HL-60 (cell line): ENCODE data around the gene CST9L.

Experiments
- DNase-seq, 2 experiments: peaks; one replicate each; pipeline ENCODE4 v3.0.0-alpha.2; 2010 to 2020; ENCODE audit warnings: low read depth in 1 of 2, low spot score in 1 of 2
- H3K27ac ChIP-seq: fragments of 250-450 bp; sonication (Bioruptor Pico); replicated peaks from 2 replicates; pipeline ENCODE4 v1.5.1; 2020; ENCODE audit warnings: mild to moderate bottlenecking, moderate library complexity
- H3K27me3 ChIP-seq: fragments of 250-450 bp; sonication (Bioruptor Pico); 2 replicates; pipeline ENCODE4 v1.5.1; 2021; ENCODE audit warnings: mild to moderate bottlenecking, moderate library complexity; ENCODE audit not compliant: insufficient read depth, poor library complexity, severe bottlenecking
- H3K4me3 ChIP-seq: replicated peaks from 2 replicates; pipeline ENCODE4 v1.5.1; 2011; ENCODE audit warnings: mild to moderate bottlenecking, control low read depth, low read length; ENCODE audit not compliant: insufficient read depth
- GABPA ChIP-seq: IDR thresholded peaks from 2 replicates; pipeline ENCODE4 v1.6.1; 2012; ENCODE audit warnings: low read depth
- POLR2AphosphoS5 ChIP-seq: IDR thresholded peaks from 2 replicates; pipeline ENCODE4 v1.6.1; 2012; ENCODE audit warnings: low read depth
- SPI1 ChIP-seq: IDR thresholded peaks from 2 replicates; pipeline ENCODE4 v1.6.1; 2012; ENCODE audit warnings: low read depth, mild to moderate bottlenecking, borderline replicate concordance
- TF ChIP-seq, protein P1 (sequence below): IDR thresholded peaks from 2 replicates; pipeline ENCODE4 v1.6.1; 2012; ENCODE audit warnings: low read depth; ENCODE audit not compliant: insufficient replicate concordance
- TF ChIP-seq, protein P2 (sequence below): IDR thresholded peaks from one replicate; pipeline ENCODE4 v1.5.1; 2011; ENCODE audit warnings: low read length, control low read depth, inconsistent platforms; ENCODE audit not compliant: insufficient read depth

CST9L gene

DNA sequence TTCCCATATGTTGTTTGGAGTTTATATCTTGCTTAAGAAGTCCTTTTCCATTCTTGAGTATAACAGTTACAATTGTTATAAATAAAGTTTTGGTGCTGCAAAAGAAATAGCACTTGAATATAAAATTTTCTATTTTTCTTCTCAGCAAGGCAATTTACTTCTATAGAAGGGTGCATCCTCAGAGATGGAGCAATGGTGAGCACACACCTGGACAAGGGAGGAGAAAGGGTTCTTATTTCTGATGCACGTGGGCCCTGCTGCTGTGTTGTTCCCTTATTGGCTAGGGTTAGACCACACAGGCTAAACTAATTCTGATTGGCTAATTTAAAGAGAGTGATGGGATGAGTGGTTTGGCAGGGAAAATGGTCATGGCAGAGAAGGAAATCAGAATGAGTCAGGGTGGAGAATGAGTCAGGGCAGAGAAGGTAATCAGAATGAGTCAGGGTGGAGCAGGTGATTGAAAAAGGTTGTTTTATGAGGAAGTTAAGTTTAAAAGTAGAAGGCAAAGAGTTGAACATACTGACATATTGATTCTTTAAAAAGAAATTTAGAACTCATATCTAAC, 39.3 kb downstream of the CST9L start:
- H3K27ac ChIP-seq = no peak overlapping the region
- H3K27me3 ChIP-seq = no peaks in the 10 kb centered on the region
- TF ChIP-seq POLR2AphosphoS5 (no peak), GABPA (no peak), SPI1 (no peak)
- TF ChIP-seq, protein P1, sequence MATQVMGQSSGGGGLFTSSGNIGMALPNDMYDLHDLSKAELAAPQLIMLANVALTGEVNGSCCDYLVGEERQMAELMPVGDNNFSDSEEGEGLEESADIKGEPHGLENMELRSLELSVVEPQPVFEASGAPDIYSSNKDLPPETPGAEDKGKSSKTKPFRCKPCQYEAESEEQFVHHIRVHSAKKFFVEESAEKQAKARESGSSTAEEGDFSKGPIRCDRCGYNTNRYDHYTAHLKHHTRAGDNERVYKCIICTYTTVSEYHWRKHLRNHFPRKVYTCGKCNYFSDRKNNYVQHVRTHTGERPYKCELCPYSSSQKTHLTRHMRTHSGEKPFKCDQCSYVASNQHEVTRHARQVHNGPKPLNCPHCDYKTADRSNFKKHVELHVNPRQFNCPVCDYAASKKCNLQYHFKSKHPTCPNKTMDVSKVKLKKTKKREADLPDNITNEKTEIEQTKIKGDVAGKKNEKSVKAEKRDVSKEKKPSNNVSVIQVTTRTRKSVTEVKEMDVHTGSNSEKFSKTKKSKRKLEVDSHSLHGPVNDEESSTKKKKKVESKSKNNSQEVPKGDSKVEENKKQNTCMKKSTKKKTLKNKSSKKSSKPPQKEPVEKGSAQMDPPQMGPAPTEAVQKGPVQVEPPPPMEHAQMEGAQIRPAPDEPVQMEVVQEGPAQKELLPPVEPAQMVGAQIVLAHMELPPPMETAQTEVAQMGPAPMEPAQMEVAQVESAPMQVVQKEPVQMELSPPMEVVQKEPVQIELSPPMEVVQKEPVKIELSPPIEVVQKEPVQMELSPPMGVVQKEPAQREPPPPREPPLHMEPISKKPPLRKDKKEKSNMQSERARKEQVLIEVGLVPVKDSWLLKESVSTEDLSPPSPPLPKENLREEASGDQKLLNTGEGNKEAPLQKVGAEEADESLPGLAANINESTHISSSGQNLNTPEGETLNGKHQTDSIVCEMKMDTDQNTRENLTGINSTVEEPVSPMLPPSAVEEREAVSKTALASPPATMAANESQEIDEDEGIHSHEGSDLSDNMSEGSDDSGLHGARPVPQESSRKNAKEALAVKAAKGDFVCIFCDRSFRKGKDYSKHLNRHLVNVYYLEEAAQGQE = no peak
- TF ChIP-seq, protein P2, sequence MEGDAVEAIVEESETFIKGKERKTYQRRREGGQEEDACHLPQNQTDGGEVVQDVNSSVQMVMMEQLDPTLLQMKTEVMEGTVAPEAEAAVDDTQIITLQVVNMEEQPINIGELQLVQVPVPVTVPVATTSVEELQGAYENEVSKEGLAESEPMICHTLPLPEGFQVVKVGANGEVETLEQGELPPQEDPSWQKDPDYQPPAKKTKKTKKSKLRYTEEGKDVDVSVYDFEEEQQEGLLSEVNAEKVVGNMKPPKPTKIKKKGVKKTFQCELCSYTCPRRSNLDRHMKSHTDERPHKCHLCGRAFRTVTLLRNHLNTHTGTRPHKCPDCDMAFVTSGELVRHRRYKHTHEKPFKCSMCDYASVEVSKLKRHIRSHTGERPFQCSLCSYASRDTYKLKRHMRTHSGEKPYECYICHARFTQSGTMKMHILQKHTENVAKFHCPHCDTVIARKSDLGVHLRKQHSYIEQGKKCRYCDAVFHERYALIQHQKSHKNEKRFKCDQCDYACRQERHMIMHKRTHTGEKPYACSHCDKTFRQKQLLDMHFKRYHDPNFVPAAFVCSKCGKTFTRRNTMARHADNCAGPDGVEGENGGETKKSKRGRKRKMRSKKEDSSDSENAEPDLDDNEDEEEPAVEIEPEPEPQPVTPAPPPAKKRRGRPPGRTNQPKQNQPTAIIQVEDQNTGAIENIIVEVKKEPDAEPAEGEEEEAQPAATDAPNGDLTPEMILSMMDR = no peak
- no peak for DNase-seq
- no peak overlapping the region for H3K4me3 ChIP-seq

DNA sequence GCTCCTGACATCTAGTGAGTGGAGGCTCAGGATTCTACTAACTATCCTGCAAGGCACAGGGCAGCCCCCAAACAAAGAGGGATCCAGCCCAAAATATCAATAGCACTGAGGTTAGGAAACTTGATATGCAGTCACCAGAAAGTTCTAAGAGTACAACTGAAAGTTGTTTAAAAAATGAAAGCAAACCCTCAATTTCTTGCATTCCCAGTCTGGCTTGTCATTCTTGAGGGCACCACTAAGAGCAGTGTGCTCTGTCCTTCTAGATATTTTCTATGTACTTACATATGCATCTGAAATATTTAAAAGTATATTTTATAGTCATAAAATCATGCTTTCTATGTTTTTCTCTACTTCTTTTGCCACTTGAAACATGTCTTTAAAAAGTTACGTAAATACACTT, 41.4 kb downstream of the CST9L start:
- DNase-seq = no peak
- TF ChIP-seq, protein P1 = no peak
- no peak for TF ChIP-seq SPI1
- TF ChIP-seq GABPA = no peak
- TF ChIP-seq, protein P2 = no peak
- TF ChIP-seq POLR2AphosphoS5 = no peak
- Histone ChIP-seq H3K27me3 (peaks cover 2% of the 10 kb centered on the region), H3K27ac (no peak overlapping the region), H3K4me3 (no peak overlapping the region)

DNA sequence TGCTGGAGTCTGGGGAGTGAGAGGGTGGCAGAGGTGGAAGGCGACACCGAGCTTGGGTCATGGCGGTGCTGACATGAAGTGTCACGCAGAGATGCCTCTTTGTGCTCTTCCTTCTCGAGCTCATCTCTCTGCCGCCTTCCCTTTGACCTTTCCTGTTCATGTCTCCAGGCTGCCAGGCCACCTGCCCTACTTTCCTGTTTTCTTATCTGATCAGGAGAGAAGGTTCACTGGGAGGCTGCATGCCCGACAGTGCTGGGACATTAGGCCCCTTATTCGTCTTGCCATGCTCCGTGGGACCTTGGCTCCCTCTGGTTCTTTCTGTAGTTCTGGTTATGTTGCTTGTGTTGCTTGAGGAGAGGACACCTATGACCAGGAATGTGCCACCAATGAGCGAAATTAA, 44.1 kb downstream of the CST9L start:
- Histone ChIP-seq H3K4me3 (no peak overlapping the region), H3K27ac (no peak overlapping the region), H3K27me3 (peaks cover 2% of the 10 kb centered on the region)
- TF ChIP-seq, protein P1 = no peak
- no peak for TF ChIP-seq SPI1
- TF ChIP-seq, protein P2 = no peak
- no peak for TF ChIP-seq POLR2AphosphoS5
- no peak for TF ChIP-seq GABPA
- no peak for DNase-seq
